Activated CD8-positive, alpha-beta memory T cell treated with anti-CD3 and anti-CD28 coated beads, Interleukin-2, amount 50 U/mL, for 24 hours (primary cell): ENCODE measurements around the gene PTX3.

Experiments used
- DNase-seq: peaks from one replicate; pipeline ENCODE4 v3.0.0-alpha.2; 2020; ENCODE audit errors: extremely low read depth

PTX3 gene

DNA sequence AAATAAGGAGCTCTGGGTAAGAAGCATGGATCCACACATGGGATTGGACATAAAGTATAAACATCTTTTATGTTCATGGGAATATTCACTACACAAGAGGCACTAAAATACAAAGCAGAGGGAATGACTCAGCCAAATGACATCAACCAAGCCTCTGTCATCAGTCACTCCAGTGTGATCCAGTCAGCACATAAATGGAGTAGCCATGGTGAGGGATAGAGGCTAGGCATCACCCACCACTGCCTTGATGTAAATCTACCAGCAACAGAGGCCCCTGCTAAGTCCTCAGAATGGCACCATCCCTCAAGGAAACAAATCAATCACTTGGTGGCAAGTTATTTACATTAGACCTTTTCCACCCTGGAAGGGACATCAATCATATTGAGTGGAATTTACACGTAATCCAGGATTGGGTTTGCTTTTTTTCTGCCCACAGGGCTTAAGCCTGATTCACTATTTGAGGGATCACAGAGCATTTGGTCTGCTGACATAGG is 39.3 kb downstream of the PTX3 start:
- no peak for DNase-seq

DNA sequence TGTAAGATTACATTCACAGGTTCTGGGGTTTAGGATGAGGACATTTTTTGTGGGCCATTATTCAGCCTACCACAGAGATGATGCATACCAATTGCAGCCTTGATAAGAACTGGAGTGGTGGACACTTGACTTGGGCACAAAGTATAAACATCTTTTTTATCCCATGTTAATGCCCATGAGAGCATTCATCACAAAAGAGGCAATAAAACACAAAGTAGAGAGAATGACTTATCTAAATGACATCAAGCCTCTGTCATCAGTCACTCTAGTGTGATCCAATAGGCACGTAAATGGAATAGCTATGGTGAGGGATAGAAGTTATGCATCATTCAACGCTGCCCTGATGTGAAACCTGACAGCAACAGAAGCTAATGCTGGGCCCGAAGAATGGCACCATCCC is 40.8 kb downstream of the PTX3 start:
- no peak for DNase-seq

DNA sequence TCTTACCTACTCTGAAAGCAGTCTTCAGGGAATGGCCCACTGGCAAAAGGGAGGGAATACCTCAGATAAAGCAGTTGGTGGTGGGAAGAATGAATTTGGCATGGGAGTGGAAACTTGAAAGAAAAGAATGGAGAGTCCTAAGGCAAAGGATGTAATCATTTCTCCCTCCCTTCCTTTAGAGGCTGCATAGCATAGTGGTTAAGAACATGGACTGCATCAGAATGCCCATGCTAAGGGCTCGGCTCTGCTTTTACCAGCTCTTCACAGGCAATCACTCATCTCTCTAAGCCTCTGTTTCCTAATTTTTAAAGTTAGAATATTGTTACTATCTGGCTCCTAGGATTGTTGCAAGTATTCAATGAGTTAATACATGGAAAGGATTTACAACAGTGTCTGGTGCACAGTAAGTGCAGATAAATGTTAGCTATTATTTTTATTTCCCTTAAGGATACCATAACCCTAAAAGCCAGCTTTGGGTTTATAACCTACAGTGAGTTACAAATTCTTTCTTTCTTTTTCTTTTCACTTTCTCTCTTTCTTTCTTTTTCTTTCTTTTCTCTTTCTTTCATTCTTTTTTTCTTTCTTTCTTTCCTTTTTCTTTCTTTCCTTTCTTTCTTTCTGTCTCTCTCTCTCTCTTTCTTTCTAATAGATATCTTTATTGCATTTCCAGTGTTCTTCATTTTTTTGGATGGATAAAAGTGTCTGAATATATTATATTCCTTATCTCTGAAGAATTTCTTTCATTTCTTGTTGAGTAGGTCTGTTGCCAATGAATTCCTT is 43.0 kb downstream of the PTX3 start:
- no peak for DNase-seq

DNA sequence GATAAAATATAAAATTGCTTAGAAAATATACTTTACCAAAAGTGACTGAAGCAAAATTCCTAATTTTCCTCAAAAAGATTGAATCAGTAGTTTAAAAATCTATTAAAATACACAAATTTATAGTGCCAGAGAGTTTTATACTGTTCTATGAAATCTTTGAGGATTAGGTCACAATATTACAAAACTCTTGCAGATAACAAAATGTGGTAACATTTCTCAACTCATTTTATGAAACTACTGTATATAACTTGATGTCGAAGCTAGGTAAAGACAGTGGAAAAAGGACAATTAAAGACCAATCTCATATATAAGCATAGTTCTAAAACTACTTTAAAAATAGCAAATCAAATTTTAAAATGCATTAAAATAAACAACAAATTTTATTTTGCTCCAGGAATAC is 50.7 kb downstream of the PTX3 start:
- DNase-seq = no peak

DNA sequence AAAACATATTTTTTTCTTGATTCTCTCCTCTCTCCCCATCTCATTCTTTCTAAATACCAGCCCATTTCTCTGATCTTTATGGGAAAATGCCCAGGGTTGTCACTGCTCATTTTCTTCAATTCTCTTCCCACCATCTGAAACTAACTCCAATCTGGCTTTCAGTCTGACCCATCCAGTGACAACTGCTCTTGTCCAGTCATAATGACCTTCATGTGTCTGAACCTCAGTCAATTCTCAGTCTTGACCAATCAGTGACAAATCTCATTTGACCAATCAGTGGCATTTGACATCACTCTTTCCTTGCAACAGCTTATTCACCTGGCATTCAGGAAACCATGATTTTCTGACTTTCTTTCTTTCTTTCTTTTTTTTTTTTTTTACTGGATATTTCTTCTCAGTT is 51.5 kb downstream of the PTX3 start:
- DNase-seq = no peak

DNA sequence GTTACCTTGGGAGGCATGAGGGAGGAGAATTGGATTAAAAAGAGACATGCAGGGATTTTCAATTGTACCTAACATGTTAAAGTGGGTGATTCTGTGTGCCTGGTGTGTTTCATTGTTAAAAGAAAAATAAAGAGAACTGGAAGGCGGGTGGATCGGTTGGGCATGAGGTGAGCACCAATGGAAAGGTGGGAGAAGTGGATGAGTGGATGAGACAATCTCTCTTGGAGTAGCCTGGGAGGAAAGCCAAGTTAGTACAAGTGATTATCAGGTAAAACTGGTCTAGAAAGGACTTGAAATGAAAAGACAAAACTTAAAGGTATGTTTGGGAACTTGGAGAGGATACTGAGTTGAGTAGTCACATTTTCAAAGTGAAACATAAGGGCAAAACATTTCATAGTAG is 54.5 kb downstream of the PTX3 start:
- no peak for DNase-seq
